ENCODE measurements around the gene SLC2A8. TPM values are rescaled to one million over a fixed set of nuclear protein-coding genes. Genes with fewer than 3 reads are reported as not detected.

Gene SLC2A8
- 27.5 and 28.8 TPM in 2 replicates for total RNA-seq

- no peaks in the 10 kb centered on the region for H3K36me3 ChIP-seq (ENCODE audit: control insufficient read depth, insufficient read depth, low read length)
- no peak for TF ChIP-seq CTCF (IDR thresholded peaks at IDR 0.05; ENCODE audit: insufficient read depth, low read length, poor library complexity, severe bottlenecking)
- DNase-seq (ENCODE audit: low read depth), result peak; percentile 97
- H3K27me3 ChIP-seq (ENCODE audit: control insufficient read depth, insufficient read depth, low read length), result no peaks in the 10 kb centered on the region
- H3K4me3 ChIP-seq (ENCODE audit: low read depth, low read length), result peak within 1 kb of the TSS; percentile 76
Measured at GRCh38 chr9:127396808-127397645, at the start of gene SLC2A8. SLC2A8 (plus strand) TSS chr9:127397169; CDS start chr9:127397231, 62 bp downstream.

- Histone ChIP-seq H3K27me3 (ENCODE audit: control insufficient read depth, insufficient read depth, low read length) (no peaks in the 10 kb centered on the region), H3K4me3 (ENCODE audit: low read depth, low read length) (no peak overlapping the region), H3K36me3 (ENCODE audit: control insufficient read depth, insufficient read depth, low read length) (no peaks in the 10 kb centered on the region)
- DNase-seq (ENCODE audit: low read depth), result peak; percentile 21
- TF ChIP-seq CTCF (IDR thresholded peaks at IDR 0.05; ENCODE audit: insufficient read depth, low read length, poor library complexity, severe bottlenecking), result peak; percentile 53
Measured at GRCh38 chr9:127347831-127348776, 48.9 kb upstream of the SLC2A8 start.

GRCh38 chr9:127349483-127350113 lies 47.4 kb upstream of the SLC2A8 start:
- H3K36me3 ChIP-seq (ENCODE audit: control insufficient read depth, insufficient read depth, low read length), result no peaks in the 10 kb centered on the region
- H3K27me3 ChIP-seq (ENCODE audit: control insufficient read depth, insufficient read depth, low read length), result no peaks in the 10 kb centered on the region
- no peak overlapping the region for H3K4me3 ChIP-seq (ENCODE audit: low read depth, low read length)
- DNase-seq (ENCODE audit: low read depth), result no peak
- no peak for TF ChIP-seq CTCF (IDR thresholded peaks at IDR 0.05; ENCODE audit: insufficient read depth, low read length, poor library complexity, severe bottlenecking)

- DNase-seq (ENCODE audit: low read depth), result no peak
- Histone ChIP-seq H3K4me3 (ENCODE audit: low read depth, low read length) (no peak overlapping the region), H3K36me3 (ENCODE audit: control insufficient read depth, insufficient read depth, low read length) (no peaks in the 10 kb centered on the region), H3K27me3 (ENCODE audit: control insufficient read depth, insufficient read depth, low read length) (no peaks in the 10 kb centered on the region)
- TF ChIP-seq CTCF (IDR thresholded peaks at IDR 0.05; ENCODE audit: insufficient read depth, low read length, poor library complexity, severe bottlenecking), result no peak
Measured at GRCh38 chr9:127351182-127352166, 45.5 kb upstream of the SLC2A8 start.

GRCh38 chr9:127353882-127354281 lies 43.1 kb upstream of the SLC2A8 start:
- H3K27me3 ChIP-seq (ENCODE audit: control insufficient read depth, insufficient read depth, low read length), result no peaks in the 10 kb centered on the region
- H3K4me3 ChIP-seq (ENCODE audit: low read depth, low read length), result no peak overlapping the region
- H3K36me3 ChIP-seq (ENCODE audit: control insufficient read depth, insufficient read depth, low read length), result no peaks in the 10 kb centered on the region
- TF ChIP-seq CTCF (IDR thresholded peaks at IDR 0.05; ENCODE audit: insufficient read depth, low read length, poor library complexity, severe bottlenecking), result no peak
- no peak for DNase-seq (ENCODE audit: low read depth)
